ENCODE measurements around the gene FOXG1.
A peak's percentile ranks its signal among the peaks of the same experiment; 100 is the strongest.

DNA sequence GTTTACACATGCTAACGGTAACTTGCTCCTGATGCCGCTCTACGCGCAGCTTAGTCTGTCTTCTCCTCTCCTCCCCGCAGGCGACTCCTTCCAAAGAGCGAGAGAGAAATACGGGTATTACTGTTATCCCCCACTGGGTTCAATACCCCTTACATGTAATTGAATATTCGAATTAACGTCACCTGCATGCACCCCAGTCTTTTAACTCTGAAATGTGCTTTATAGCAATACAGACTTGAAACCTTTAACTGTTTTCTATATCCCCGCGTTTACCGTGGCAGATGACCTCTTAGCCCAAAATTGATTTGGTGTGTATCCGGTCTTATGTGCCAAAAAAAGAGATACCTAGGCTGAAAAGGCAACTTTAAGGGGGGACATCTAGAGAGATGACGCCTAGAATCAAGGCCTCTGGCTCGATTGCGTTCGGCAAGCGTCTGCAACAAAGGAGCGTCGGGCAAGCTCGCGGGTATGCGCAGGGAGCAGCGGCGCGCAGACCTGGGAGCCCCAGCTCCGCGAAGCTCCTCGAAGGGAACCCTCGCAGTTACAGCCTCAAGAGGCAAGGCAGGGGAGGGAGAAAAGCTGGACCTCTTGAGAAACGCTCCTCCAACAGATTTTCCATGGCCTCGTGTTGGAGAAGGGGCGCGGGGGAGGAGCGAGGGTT, 6.8 kb upstream of the FOXG1 start:
- TF ChIP-seq, protein P1, sequence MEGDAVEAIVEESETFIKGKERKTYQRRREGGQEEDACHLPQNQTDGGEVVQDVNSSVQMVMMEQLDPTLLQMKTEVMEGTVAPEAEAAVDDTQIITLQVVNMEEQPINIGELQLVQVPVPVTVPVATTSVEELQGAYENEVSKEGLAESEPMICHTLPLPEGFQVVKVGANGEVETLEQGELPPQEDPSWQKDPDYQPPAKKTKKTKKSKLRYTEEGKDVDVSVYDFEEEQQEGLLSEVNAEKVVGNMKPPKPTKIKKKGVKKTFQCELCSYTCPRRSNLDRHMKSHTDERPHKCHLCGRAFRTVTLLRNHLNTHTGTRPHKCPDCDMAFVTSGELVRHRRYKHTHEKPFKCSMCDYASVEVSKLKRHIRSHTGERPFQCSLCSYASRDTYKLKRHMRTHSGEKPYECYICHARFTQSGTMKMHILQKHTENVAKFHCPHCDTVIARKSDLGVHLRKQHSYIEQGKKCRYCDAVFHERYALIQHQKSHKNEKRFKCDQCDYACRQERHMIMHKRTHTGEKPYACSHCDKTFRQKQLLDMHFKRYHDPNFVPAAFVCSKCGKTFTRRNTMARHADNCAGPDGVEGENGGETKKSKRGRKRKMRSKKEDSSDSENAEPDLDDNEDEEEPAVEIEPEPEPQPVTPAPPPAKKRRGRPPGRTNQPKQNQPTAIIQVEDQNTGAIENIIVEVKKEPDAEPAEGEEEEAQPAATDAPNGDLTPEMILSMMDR (IDR thresholded peaks at IDR 0.05; ENCODE audit: insufficient read depth, low read depth, low read length) = no peak
- peak; percentile 74 for TF ChIP-seq EZH2 (IDR thresholded peaks at IDR 0.05; ENCODE audit: insufficient read depth, low read length)

Measured in astrocyte (in vitro differentiated cells and primary cell).